HG03060 (cell line): ENCODE results near the gene TTBK1.

Experiments
- ATAC-seq: cut with Tn5 transposase; IDR thresholded peaks from one replicate; pipeline ENCODE4 v1.9.1; 2021; ENCODE audit warnings: low read depth, moderate number of reproducible peaks; ENCODE audit not compliant: unreplicated experiment

TTBK1 gene

GRCh38 chr6:43254138-43254817, 11.0 kb downstream of the TTBK1 start:
- ATAC-seq, result no peak

GRCh38 chr6:43254846-43255245, 11.6 kb downstream of the TTBK1 start:
- ATAC-seq, result no peak

DNA sequence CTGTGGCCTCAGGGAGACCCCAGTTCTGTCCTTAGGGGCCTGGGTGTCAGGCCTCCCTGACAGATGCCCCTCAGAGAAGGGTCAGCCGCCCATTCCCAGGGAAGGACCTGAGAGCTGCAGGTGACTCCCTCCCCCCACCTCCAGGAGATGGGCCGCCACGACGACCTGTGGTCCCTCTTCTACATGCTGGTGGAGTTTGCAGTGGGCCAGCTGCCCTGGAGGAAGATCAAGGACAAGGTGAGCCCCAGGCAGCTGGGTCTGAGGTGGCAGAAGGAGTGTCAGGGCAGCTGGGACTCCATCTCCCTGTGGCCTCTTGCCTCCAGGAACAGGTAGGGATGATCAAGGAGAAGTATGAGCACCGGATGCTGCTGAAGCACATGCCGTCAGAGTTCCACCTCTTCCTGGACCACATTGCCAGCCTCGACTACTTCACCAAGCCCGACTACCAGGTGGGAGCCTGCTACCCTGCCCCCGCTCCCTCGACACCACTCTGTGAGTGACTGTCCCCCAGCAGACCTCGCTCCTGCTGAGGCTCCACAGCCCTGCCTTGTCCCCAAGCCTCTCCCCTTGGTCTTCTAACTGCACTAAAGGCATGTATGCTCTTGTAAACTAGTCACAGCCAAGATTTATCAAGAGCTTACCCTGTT, 12.2 kb downstream of the TTBK1 start:
- ATAC-seq, result no peak

DNA sequence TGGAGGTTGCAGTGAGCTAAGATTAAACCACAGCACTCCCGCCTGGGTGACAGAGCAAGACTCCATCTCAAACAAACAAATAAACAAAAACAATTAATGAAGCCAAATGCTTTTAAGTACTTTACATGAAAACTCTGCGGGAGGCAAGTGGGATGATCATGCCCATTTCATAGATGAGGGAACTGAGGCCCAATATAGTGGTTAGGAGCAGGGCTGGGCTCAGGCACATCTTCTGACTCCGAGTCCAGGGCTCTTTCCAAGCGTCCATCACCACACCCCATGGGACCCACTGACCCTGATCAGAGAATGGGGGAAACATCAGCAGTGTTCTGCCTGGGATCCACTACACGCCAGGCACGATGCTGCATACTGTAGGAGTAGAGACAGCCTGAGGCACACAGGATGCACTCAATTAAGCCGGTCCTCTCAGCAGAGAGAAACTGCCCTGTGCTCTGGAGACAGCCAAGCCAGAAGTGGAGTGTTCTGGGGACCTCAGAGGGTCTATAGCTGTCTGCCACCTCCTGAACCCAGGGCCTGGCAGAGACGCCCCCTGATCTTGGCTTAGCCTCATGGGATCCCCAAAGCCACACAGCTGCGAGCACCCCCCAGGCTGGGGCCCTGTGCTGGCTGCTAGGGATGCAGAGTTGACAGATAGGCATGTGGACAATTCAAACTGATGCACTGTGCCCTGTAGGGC, 13.5 kb downstream of the TTBK1 start:
- no peak for ATAC-seq

DNA sequence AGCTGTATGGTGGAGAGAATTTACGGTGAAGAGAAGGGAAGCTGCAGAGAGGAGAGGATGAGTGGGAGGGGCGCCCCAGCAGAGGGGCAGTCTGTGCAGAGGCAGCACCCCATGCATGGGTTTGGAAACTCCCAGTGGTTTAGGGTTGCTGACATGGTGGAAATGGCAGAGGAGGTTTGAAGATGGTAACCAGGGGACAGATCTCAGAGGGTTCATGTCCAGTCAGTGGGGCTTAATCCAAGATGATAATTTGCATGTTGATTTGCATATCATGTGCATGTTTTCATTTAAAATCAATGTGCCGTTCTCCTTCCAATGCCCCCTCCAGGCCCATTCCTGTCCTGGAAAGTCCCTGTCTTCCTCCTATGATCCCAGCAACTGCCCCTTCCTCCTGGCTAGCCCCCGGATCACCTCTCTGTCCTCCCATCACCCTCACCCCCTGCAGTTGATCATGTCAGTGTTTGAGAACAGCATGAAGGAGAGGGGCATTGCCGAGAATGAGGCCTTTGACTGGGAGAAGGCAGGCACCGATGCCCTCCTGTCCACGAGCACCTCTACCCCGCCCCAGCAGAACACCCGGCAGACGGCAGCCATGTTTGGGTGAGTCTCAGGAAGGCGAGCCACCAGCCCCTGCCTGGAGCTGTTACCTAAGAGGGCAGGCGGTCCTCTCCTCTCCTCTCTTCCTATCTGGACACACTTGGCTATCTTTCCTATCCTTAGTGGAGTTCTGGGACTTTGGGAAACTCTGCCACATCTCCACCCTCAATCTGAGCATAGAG, 14.3 kb downstream of the TTBK1 start:
- ATAC-seq, result no peak

- ATAC-seq, result no peak
Observed at GRCh38 chr6:43258180-43258579, 14.9 kb downstream of the TTBK1 start.

GRCh38 chr6:43258807-43259686, 15.8 kb downstream of the TTBK1 start:
- no peak for ATAC-seq

DNA sequence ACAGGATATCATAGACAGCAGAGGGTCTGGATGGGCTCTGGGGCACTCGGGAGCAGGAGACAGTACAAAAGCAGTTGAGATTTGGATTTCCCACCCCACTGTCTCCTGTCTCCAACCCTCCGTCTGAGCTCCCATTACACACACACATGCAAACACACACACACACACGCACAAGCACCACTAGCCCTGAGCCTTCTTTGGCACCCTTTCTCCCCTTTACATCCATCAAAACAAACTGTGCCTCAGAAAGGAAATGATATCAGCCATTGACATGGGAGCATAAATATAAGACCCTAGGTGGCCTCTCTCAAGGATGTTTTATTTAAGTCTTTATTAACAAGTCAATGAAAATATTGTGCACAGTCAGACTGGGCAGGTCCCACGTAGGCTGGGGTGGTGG, 17.5 kb downstream of the TTBK1 start:
- no peak for ATAC-seq

- ATAC-seq, result no peak
Observed at GRCh38 chr6:43261198-43261597, 17.9 kb downstream of the TTBK1 start.

DNA sequence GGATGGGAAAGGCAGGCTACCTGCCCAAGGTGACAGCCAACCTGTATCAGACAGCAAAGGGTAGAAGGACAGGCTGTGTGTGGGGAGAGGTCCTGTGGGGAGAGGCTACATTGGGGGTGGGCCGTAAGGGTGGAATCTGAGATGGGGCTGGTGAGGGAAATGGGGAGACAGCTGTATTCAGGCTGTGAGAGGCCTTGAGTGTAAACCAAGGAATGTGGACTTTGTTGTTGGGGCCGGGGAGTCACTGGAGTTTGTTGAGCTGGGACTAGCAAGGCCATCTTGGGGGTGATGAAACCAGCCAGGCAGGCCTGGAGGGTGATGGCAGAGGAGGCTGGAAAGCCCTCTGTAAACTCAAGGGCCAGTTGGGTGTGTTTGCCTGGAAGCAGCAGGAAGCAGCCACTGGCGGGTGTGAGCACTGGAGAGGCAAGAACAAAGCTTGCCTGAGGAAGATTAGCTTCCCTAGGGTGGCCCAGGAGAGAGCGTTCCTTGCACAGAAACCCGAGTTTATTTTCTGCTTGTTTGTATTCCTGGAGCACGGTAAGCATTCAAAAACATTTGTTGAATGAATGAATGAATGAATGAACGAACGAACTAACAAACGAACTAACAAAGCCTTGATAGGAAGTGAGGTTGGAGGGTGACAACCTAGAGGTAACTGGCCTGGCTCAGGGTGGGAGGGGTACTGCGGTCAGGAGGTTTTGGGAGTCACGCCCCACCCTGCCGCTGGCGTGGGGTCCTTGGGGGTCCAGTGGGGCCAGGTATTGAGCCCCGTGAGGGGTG, 18.9 kb downstream of the TTBK1 start:
- ATAC-seq, result no peak

- ATAC-seq, result no peak
Observed at GRCh38 chr6:43262780-43263313, 19.6 kb downstream of the TTBK1 start.

DNA sequence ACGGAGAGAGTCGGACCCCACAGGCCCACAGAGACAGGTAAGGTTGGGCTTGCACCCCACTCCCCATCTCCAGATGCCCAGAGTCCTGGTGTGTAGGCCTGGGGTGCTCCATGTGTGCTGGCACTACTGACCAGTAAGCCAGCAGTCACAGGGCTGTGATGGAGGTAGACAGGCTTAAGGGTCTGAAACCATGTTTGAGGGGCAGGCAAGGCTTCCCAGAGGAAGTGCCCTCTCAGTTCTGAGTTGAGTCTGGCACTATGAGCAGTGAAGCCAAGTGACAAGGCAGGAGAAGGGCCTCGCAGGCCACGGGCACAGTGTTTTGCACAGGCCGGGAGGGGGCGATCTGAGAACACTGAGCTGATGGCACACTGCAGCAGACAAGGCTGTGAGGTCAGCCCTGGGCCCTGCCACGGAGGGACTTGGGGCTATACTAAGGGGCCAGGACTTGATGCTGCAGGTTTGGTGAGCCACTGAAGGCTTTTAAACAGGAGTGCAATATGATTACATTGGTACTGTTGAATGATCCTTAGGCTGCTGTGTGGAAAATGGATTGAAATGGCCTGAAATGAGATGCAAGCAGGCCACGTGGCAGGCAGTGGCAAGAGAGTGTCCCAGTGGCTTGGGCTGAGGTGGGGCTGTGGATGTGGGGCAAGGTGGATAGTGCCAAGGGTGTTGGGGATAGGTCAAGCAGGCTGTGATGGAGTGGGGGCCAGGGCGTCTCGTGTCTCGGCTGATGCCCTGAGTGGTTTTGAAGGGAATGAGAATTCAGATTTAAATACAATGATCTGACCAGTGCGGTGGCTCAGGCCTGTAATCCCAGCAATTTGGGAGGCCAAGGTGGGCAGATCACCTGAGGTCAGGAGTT, 20.3 kb downstream of the TTBK1 start:
- no peak for ATAC-seq

DNA sequence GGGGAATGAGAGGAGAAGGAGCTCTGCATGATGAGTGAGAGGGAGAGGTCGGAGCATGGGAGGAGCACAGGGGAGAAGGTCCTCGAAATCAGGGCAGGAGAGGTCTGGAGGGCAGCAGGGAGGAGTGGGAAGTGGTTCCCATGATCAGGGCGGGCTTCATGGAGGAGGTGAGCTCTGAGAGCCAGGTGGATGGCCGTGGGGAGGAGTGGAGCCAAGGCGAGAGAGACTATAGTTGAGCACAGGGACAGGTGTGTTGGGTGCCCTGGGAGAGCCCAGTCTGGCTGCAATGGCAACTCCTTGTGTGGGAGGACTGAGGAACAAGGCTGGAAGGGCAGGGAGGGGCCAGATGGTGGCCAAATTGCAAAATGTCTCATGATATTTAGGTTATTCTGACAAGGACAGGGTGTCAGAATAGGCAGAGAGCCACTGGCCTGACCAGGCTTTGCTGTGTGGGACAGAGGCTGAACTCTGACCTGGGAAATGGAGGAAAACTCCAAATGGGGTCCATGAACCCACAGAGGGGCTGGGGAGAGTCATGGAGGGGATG, 21.4 kb downstream of the TTBK1 start:
- ATAC-seq, result no peak

DNA sequence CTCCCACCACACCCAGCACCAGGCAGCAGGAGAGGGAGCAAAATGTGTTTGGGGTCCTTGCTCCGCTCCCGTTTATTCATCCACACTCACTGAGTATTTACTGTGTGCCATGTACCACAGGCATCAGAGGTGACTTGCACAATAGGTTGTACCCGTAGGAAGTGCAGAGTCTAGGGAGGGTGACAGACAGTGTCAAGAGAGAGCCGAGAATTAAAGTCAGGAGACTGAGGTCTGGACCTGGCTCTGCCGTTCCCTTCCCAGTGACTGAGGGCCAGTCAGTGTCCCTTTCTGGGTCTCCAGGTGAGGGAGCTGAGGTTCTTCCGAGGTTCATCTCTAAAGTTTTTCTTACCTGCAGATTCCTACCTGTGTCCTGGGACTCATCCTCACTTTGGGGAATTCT, 22.3 kb downstream of the TTBK1 start:
- no peak for ATAC-seq

DNA sequence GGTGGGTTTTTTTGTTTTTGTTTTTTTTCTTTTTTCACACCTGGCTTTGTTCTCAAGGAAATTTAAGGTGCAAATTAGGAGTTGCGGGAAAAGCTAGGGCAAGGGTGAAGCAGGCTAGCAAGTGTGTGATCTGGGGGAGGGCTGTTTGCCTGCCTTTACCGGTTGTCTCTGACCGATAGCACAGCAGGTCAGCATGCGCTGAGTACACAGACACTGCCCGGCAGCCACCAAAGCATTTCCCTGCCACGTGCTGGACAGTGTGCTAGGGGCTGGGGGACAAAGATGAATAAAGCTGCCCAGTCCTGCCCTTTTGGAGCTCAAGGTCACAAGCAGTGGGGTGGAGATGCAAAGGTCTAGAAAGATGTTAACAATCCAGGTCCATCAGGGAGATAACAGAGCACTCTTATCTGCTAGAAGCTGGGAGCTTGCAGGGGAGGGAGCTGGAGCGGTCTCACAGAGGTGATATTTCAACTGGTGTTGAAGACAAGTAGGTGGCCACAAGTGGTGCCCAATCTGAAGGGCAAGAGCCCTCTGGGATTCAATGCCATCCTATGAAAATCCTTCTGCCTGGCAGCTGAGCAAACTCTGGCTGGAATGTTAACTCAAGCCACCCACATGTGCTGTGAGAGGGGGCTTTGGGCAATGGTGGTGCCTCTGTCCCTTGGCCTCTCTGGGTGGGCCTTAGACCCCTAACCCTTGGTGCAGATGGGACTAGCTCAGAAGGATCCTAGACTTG, 24.5 kb downstream of the TTBK1 start:
- no peak for ATAC-seq

DNA sequence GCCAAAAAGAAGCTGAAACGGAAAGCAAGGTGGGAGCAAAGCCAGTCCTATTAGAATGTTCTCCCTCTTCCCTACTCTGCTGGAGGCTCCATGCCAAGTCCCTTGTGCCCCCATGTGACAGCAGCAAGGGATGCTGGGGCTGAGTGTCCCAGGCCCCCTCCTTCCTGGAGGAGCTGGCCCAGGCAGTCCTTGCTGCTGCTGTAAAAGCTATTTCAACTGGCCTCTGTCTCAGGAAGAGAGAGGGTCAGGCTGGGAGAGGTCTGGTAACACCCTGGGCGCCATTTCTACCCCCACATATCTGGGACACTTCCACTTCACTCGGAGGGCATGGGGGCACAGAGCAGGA, 25.0 kb downstream of the TTBK1 start:
- no peak for ATAC-seq

GRCh38 chr6:43268782-43269272, 25.5 kb downstream of the TTBK1 start:
- no peak for ATAC-seq
